Measurements from ENCODE around the gene KDM5A. TPM values are rescaled to one million over a fixed set of nuclear protein-coding genes. Genes with fewer than 3 reads are reported as not detected.

KDM5A gene
- total RNA-seq, 4 donors from 2014 or later: 12.1 to 97.5 (median 50.5) TPM

GRCh38 chr12:286531-287300, 102.4 kb downstream of the KDM5A start:
- TF ChIP-seq POLR2A (IDR thresholded peaks at IDR 0.05) (no peak), CTCF (IDR thresholded peaks at IDR 0.05) (no peak)
- H3K4me1 ChIP-seq: no peaks in the 10 kb centered on the region
- no peak for DNase-seq
- no peaks in the 10 kb centered on the region for H3K27me3 ChIP-seq
- H3K9me3 ChIP-seq: no peaks in the 10 kb centered on the region
- no peak overlapping the region for H3K4me3 ChIP-seq
- intact Hi-C loops (cut with DNase I; ENCODE audit: low total_unique reads): no loop called here
- H3K36me3 ChIP-seq: no peaks in the 10 kb centered on the region
- H3K27ac ChIP-seq: no peak overlapping the region

- TF ChIP-seq CTCF (IDR thresholded peaks at IDR 0.05) (no peak), POLR2A (IDR thresholded peaks at IDR 0.05) (no peak)
- no peaks in the 10 kb centered on the region for H3K9me3 ChIP-seq
- intact Hi-C loops (cut with DNase I; ENCODE audit: low total_unique reads): no loop called here
- no peaks in the 10 kb centered on the region for H3K4me1 ChIP-seq
- H3K27ac ChIP-seq: no peak overlapping the region
- H3K4me3 ChIP-seq: no peak overlapping the region
- no peak for DNase-seq
- H3K36me3 ChIP-seq: no peaks in the 10 kb centered on the region
- H3K27me3 ChIP-seq: no peaks in the 10 kb centered on the region
These were observed 111.1 kb downstream of the KDM5A start for GRCh38 chr12:278046-278445.

- H3K27me3 ChIP-seq: no peaks in the 10 kb centered on the region
- H3K27ac ChIP-seq: no peak overlapping the region
- no peaks in the 10 kb centered on the region for H3K4me1 ChIP-seq
- intact Hi-C loops (cut with DNase I; ENCODE audit: low total_unique reads): no loop called here
- no peak for DNase-seq
- no peak for TF ChIP-seq CTCF (IDR thresholded peaks at IDR 0.05)
- no peak for TF ChIP-seq POLR2A (IDR thresholded peaks at IDR 0.05)
- no peaks in the 10 kb centered on the region for H3K9me3 ChIP-seq
- no peak overlapping the region for H3K4me3 ChIP-seq
- H3K36me3 ChIP-seq: no peaks in the 10 kb centered on the region
These were observed 113.3 kb downstream of the KDM5A start for GRCh38 chr12:275812-276211.

GRCh38 chr12:273382-273781, 115.7 kb downstream of the KDM5A start:
- no peak for DNase-seq
- intact Hi-C loops (cut with DNase I; ENCODE audit: low total_unique reads): no loop called here

More at GRCh38 chr12:273382-273781, 115.7 kb downstream of the KDM5A start:
- TF ChIP-seq CTCF (IDR thresholded peaks at IDR 0.05) (no peak), POLR2A (IDR thresholded peaks at IDR 0.05) (no peak)
- Histone ChIP-seq H3K4me1 (no peaks in the 10 kb centered on the region), H3K9me3 (no peaks in the 10 kb centered on the region), H3K27me3 (no peaks in the 10 kb centered on the region), H3K27ac (no peak overlapping the region), H3K36me3 (no peaks in the 10 kb centered on the region), H3K4me3 (no peak overlapping the region)

All from uterus (tissue), 4 donors.